Left renal cortex interstitium (tissue), 4 donors: ENCODE measurements around the gene GRIP2. TPM values are rescaled to one million over a fixed set of nuclear protein-coding genes. Genes with fewer than 3 reads are reported as not detected.

Experiments
- DNase-seq, 4 donors: peaks; one replicate each; pipeline ENCODE4 v3.0.0-alpha.2; 2013; ENCODE audit warnings: low read depth in 4 of 4, low spot score in 2 of 4, missing footprints in 1 of 4
- polyA plus RNA-seq, 4 donors: library from polyadenylated mRNA; unstranded; fragments of 120-200 nt; gene quantifications; one replicate each; pipeline ENCODE4 v1.2.1, GENCODE V29; 2013; ENCODE audit not compliant: insufficient read length in 4 of 4

The GRIP2 gene
- polyA plus RNA-seq, 4 donors = 0.81 to 1.8 (median 1.2) TPM

- DNase-seq = no peak
Measured at GRCh38 chr3:14542656-14543055, 2.5 kb upstream of the GRIP2 start.

GRCh38 chr3:14541646-14542045 is 1.5 kb upstream of the GRIP2 start:
- no peak for DNase-seq

- no peak for DNase-seq
Measured at GRCh38 chr3:14540821-14541385, 761 bp upstream of the GRIP2 start.

- no peak for DNase-seq
Measured at GRCh38 chr3:14539384-14539741, 779 bp downstream of the GRIP2 start.

GRCh38 chr3:14538451-14539088 is 1.6 kb downstream of the GRIP2 start:
- no peak for DNase-seq

- no peak for DNase-seq
Measured at GRCh38 chr3:14537590-14538450, 2.3 kb downstream of the GRIP2 start.

GRCh38 chr3:14536837-14537589 is 3.1 kb downstream of the GRIP2 start:
- no peak for DNase-seq

GRCh38 chr3:14536055-14536815 is 3.9 kb downstream of the GRIP2 start:
- DNase-seq = no peak

- DNase-seq = no peak
Measured at GRCh38 chr3:14535616-14536015, 4.5 kb downstream of the GRIP2 start.

GRCh38 chr3:14534516-14535191 is 5.5 kb downstream of the GRIP2 start:
- no peak for DNase-seq

- DNase-seq = no peak
Measured at GRCh38 chr3:14533457-14533958, 6.6 kb downstream of the GRIP2 start.

- DNase-seq = no peak
Measured at GRCh38 chr3:14532691-14533456, 7.3 kb downstream of the GRIP2 start.

GRCh38 chr3:14531856-14532395 is 8.2 kb downstream of the GRIP2 start:
- no peak for DNase-seq

GRCh38 chr3:14528081-14528480 is 12.1 kb downstream of the GRIP2 start:
- DNase-seq = no peak

GRCh38 chr3:14525685-14526631 is 14.2 kb downstream of the GRIP2 start:
- DNase-seq = no peak

- DNase-seq = no peak
Measured at GRCh38 chr3:14524920-14525660, 15.1 kb downstream of the GRIP2 start.

- no peak for DNase-seq
Measured at GRCh38 chr3:14524311-14524711, 15.8 kb downstream of the GRIP2 start.
